SK-N-SH (cell line): ENCODE measurements around the gene LTB4R2. TPM values are rescaled to one million over a fixed set of nuclear protein-coding genes. Genes with fewer than 3 reads are reported as not detected.

Experiments used
- CHD2 ChIP-seq: fragments of 150-350 bp; IDR thresholded peaks from 2 replicates; pipeline ENCODE4 v1.6.1; 2018; ENCODE audit warnings: low read length; ENCODE audit not compliant: partially characterized antibody
- EZH2phosphoT487 ChIP-seq: fragments of 200-600 bp; sonication (generic); IDR thresholded peaks from 2 replicates; pipeline ENCODE4 v1.6.1; 2017; ENCODE audit warnings: low read depth, mixed run types, mild to moderate bottlenecking, antibody characterized with exemption, moderate library complexity, borderline replicate concordance
- FOXJ3 ChIP-seq: sonication (generic); formaldehyde crosslinking; IDR thresholded peaks from 2 replicates; pipeline ENCODE4 v1.5.1; 2020; ENCODE audit warnings: mild to moderate bottlenecking, missing genetic modification reagents
- GABPA ChIP-seq: IDR thresholded peaks from 2 replicates; pipeline ENCODE4 v1.4.0; 2012; ENCODE audit warnings: low read depth, mild to moderate bottlenecking
- GATA2 ChIP-seq: sonication (generic); formaldehyde crosslinking; IDR thresholded peaks from 2 replicates; pipeline ENCODE4 v1.5.0; 2020; ENCODE audit warnings: mild to moderate bottlenecking, missing genetic modification reagents
- IRF3 ChIP-seq: fragments of 150-350 bp; IDR thresholded peaks from 2 replicates; pipeline ENCODE4 v1.6.1; 2016; ENCODE audit warnings: mild to moderate bottlenecking, low read depth, low read length
- MXI1 ChIP-seq: IDR thresholded peaks from 2 replicates; pipeline ENCODE4 v1.6.1; 2012; ENCODE audit warnings: mild to moderate bottlenecking, low read depth, low read length, improper control_type of control experiment
- NFIC ChIP-seq: IDR thresholded peaks from 2 replicates; pipeline ENCODE4 v1.4.0; 2012; ENCODE audit warnings: borderline replicate concordance
- POLR2AphosphoS5 ChIP-seq: IDR thresholded peaks from 2 replicates; pipeline ENCODE4 v1.6.1; 2012; ENCODE audit warnings: low read depth, low read length
- RFX5 ChIP-seq: IDR thresholded peaks from 2 replicates; pipeline ENCODE4 v1.6.1; 2012; ENCODE audit warnings: mild to moderate bottlenecking, improper control_type of control experiment, low read length
- RXRA ChIP-seq: IDR thresholded peaks from 2 replicates; pipeline ENCODE4 v1.4.0; 2012; ENCODE audit warnings: low read depth, mild to moderate bottlenecking, borderline replicate concordance
- TCF12 ChIP-seq: IDR thresholded peaks from 2 replicates; pipeline ENCODE4 v1.4.0; 2012
- TEAD4 ChIP-seq: IDR thresholded peaks from 2 replicates; pipeline ENCODE4 v1.4.0; 2012; ENCODE audit warnings: mild to moderate bottlenecking, borderline replicate concordance; ENCODE audit not compliant: insufficient read depth
- YY1 ChIP-seq: IDR thresholded peaks from 2 replicates; pipeline ENCODE4 v1.4.0; 2012; ENCODE audit warnings: low read depth, mild to moderate bottlenecking
- polyA plus RNA-seq, 3 experiments: library from polyadenylated mRNA; depleted of rRNA; stranded (reverse); fragments of >200 nt; gene quantifications; 2 replicates each; pipeline ENCODE4 v1.2.3, GENCODE V29; 2012
- TF ChIP-seq, protein P1 (sequence below): fragments of 200-600 bp; sonication (generic); IDR thresholded peaks from 2 replicates; pipeline ENCODE4 v1.6.1; 2017; ENCODE audit warnings: antibody characterized with exemption, mild to moderate bottlenecking, moderate library complexity
- TF ChIP-seq, protein P2 (sequence below): IDR thresholded peaks from 2 replicates; pipeline ENCODE4 v1.4.0; 2012; ENCODE audit warnings: low read depth
- TF ChIP-seq, protein P3 (sequence below): IDR thresholded peaks from 2 replicates; pipeline ENCODE4; 2012

LTB4R2 gene
- polyA plus RNA-seq, 1 of the 3 experiments (the other 2 are of a cell fraction) = 8.2 TPM

DNA sequence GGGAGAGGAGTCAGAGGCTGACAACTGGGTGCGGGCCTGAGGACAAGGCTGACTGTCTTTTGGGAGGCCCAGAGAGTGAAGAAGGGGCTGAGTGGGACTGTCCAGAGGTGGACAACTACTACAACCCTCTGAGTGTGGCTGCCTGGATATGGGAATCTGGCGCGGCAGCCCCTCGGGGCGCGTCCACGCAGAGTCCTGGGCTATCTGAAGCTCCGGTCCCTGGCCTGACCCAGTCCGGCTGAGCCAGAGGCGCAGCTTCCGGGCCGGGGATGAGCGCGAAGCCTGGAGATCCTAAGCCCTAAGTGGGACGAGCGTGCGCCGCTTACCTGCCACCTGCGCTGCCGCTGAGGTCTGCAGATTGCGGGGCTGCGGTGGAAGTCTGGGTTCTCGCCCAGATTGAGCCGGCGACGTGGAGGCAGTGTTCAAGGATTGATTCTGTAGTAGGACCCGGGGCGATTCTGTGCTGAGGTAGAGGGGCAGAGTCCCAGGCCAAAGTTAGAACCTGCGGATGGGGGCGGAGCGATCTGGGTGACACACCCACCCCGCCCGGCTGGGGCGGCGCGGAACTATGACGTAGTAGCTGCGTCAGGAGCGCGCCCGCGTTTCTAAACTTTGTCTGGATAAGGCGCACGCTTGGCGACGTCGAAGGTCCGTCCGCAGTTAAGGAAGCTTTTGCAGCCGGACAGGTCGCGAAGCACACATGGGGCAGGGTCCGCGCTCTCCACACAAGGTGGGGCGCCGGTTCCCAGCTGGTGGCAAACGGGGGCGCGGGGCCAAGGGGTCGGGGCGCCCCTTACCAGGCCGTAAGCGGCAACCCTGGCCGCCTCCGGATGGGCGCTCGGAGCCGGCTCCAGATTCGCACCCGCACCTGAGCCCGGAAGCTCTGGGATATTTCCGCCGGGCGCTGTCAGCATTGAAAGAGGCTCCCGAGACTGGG is 10.4 kb upstream of the LTB4R2 start, which contains the start of the genes DHRS1 and NOP9 (continued):
- TF ChIP-seq IRF3 (no peak), TEAD4 (no peak), EZH2phosphoT487 (no peak), GATA2 (CRISPR knock-in tag) (no peak), RXRA (no peak), GABPA (0 out of 2 replicates have a peak, but pooled peaks have one; percentile 20), RFX5 (no peak), YY1 (no peak), MXI1 (peak; percentile 97), POLR2AphosphoS5 (peak; percentile 76), CHD2 (peak; percentile 66), TCF12 (peak; percentile 14; the same call in 1 of the 2 replicates), FOXJ3 (CRISPR knock-in tag) (no peak), NFIC (no peak)
- TF ChIP-seq, protein P1, sequence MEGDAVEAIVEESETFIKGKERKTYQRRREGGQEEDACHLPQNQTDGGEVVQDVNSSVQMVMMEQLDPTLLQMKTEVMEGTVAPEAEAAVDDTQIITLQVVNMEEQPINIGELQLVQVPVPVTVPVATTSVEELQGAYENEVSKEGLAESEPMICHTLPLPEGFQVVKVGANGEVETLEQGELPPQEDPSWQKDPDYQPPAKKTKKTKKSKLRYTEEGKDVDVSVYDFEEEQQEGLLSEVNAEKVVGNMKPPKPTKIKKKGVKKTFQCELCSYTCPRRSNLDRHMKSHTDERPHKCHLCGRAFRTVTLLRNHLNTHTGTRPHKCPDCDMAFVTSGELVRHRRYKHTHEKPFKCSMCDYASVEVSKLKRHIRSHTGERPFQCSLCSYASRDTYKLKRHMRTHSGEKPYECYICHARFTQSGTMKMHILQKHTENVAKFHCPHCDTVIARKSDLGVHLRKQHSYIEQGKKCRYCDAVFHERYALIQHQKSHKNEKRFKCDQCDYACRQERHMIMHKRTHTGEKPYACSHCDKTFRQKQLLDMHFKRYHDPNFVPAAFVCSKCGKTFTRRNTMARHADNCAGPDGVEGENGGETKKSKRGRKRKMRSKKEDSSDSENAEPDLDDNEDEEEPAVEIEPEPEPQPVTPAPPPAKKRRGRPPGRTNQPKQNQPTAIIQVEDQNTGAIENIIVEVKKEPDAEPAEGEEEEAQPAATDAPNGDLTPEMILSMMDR = no peak
- TF ChIP-seq, protein P2, sequence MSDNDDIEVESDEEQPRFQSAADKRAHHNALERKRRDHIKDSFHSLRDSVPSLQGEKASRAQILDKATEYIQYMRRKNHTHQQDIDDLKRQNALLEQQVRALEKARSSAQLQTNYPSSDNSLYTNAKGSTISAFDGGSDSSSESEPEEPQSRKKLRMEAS = peak; percentile 92
- TF ChIP-seq, protein P3, sequence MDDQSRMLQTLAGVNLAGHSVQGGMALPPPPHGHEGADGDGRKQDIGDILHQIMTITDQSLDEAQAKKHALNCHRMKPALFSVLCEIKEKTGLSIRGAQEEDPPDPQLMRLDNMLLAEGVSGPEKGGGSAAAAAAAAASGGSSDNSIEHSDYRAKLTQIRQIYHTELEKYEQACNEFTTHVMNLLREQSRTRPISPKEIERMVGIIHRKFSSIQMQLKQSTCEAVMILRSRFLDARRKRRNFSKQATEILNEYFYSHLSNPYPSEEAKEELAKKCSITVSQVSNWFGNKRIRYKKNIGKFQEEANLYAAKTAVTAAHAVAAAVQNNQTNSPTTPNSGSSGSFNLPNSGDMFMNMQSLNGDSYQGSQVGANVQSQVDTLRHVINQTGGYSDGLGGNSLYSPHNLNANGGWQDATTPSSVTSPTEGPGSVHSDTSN = no peak
